Upper lobe of right lung (tissue), 1 donor: Measurements from ENCODE around the gene PPP6R3. TPM values are rescaled to one million over a fixed set of nuclear protein-coding genes. Genes with fewer than 3 reads are reported as not detected.

Experiments used
- ATAC-seq: fragments of 200-7000 bp; cut with Tn5 transposase; one replicate; pipeline ENCODE4 v1.9.1; 2020; ENCODE audit warnings: mild to moderate bottlenecking, moderate library complexity
- DNase-seq: peaks from one replicate; pipeline ENCODE4 v3.0.0-alpha.2; 2020
- H3K27ac ChIP-seq: fragments of 200-600 bp; one replicate; pipeline ENCODE4 v1.8.0; 2022
- H3K27me3 ChIP-seq: fragments of 200-600 bp; one replicate; pipeline ENCODE4 v1.8.0; 2022; ENCODE audit warnings: mild to moderate bottlenecking
- H3K36me3 ChIP-seq: fragments of 200-600 bp; one replicate; pipeline ENCODE4 v1.8.0; 2022
- H3K4me1 ChIP-seq: fragments of 200-600 bp; one replicate; pipeline ENCODE4 v1.8.0; 2022
- H3K4me3 ChIP-seq: fragments of 200-600 bp; one replicate; pipeline ENCODE4 v1.8.0; 2022; ENCODE audit warnings: mild to moderate bottlenecking
- H3K9me3 ChIP-seq: fragments of 200-600 bp; one replicate; pipeline ENCODE4 v1.8.0; 2022
- CTCF ChIP-seq: fragments of 200-600 bp; IDR thresholded peaks from one replicate; pipeline ENCODE4 v1.8.0; 2022; ENCODE audit warnings: antibody characterized with exemption
- intact Hi-C: fragments of 100-400 bp; cut with DNase I; formaldehyde crosslinking; loops from one replicate; pipeline ENCODE4 v1.11.0; 2022
- total RNA-seq: library from RNA; stranded (reverse); fragmentation: NEBNext Ultra II Directional; extraction: Animal tissue kit (Norgen Biotek cat#: 25700); gene quantifications from one replicate; pipeline ENCODE4 v1.2.1, GENCODE V29; 2021
- donor health status: DM: no; HTN: yes; CAD: no; lungs with severe emphysema.

PPP6R3 gene
- total RNA-seq, 1 donor from 2014 or later = 93.2 TPM

GRCh38 chr11:68525930-68526329 lies 65.4 kb downstream of the PPP6R3 start:
- H3K27me3 ChIP-seq = no peaks in the 10 kb centered on the region
- no peak overlapping the region for H3K4me3 ChIP-seq
- peaks cover 80% of the 10 kb centered on the region for H3K36me3 ChIP-seq
- no peak for DNase-seq
- intact Hi-C loops = no loop called here
- ATAC-seq = no peak
- peaks cover 17% of the 10 kb centered on the region for H3K4me1 ChIP-seq
- TF ChIP-seq CTCF = no peak
- no peak overlapping the region for H3K27ac ChIP-seq
- no peaks in the 10 kb centered on the region for H3K9me3 ChIP-seq

DNA sequence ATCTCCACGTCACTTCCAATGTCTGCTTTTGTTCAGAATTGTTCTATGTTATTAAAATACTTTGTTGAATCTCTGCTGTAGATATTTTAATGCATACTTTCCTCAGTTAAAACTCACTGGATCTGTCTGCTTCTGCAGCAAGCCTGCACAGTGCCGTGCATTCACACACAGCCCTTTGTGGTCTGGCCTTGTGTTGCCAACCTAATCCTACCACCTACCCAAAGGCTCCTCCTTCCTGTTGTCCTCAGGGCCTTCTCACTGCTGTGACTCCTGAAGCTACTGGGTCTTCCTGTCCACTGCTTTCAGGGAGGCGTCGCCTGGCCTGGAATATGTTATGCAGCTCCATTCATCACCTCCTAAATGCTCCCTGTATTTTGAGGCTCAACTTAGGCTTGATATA lies 67.0 kb downstream of the PPP6R3 start:
- no peak for DNase-seq
- no peak for TF ChIP-seq CTCF

DNA sequence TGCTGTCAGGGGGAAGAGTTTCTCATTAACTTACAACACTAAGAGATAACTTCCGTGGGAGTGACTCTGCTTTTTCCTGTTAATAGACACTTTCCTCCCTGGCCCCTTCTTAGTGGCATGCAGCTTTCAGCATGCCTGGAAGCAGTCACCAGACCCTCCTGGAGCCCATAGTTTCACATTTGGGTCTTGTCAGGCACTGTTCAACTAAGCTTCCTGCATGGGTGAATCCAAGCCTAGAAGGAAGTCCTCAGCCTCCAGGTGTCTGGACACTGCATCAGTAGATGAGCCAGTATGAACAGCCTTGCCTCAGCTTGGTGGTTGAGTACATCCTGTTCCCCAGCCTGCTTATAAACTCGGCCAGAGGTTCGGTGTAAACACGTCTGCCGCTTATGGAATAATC lies 68.1 kb downstream of the PPP6R3 start:
- intact Hi-C loops = no loop called here
- Histone ChIP-seq H3K9me3 (no peaks in the 10 kb centered on the region), H3K4me3 (no peak overlapping the region), H3K36me3 (peaks cover 56% of the 10 kb centered on the region), H3K27ac (peak overlapping the region; percentile 20), H3K27me3 (no peaks in the 10 kb centered on the region), H3K4me1 (peaks cover 21% of the 10 kb centered on the region)
- DNase-seq (no peak), ATAC-seq (peak; percentile 75)
- TF ChIP-seq CTCF = no peak

More for the DNA sequence above, 67.0 kb downstream of the PPP6R3 start:
- ATAC-seq = no peak
- H3K4me3 ChIP-seq = no peak overlapping the region
- H3K27me3 ChIP-seq = no peaks in the 10 kb centered on the region
- H3K36me3 ChIP-seq = peaks cover 64% of the 10 kb centered on the region
- no peak overlapping the region for H3K27ac ChIP-seq
- intact Hi-C loops = no loop called here
- no peaks in the 10 kb centered on the region for H3K9me3 ChIP-seq
- H3K4me1 ChIP-seq = peaks cover 21% of the 10 kb centered on the region

DNA sequence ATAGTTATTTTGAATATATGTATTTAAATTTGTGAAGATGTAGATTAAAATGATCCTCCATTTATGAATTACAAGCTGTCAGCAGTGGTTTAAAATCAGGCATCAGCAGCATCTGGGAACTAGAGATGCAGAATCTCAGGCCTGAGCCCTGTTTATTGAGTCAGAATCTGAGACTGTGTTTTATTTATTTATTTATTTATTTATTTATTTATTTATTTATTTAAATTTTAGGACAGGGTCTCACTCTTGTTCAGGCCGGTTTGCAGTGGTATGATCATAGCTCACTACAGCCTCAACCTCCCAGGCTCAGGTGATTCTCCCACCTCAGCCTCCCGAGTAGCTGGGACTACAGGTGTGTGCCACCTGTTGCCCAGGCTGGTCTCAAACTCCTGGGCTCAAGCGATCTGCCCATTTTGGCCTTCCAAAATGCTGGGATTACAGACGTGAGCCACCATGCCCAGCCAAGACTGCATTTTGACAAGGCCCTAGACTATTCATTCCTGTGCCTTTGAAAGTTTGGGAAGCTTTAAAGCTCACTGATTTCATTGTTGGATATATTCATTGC lies 70.7 kb downstream of the PPP6R3 start:
- Histone ChIP-seq H3K36me3 (peaks cover 33% of the 10 kb centered on the region), H3K27me3 (no peaks in the 10 kb centered on the region), H3K9me3 (no peaks in the 10 kb centered on the region), H3K4me3 (no peak overlapping the region), H3K4me1 (peaks cover 18% of the 10 kb centered on the region), H3K27ac (no peak overlapping the region)
- no peak for ATAC-seq
- no peak for DNase-seq
- no peak for TF ChIP-seq CTCF
- intact Hi-C loops = no loop called here

GRCh38 chr11:68532727-68533369 lies 72.3 kb downstream of the PPP6R3 start:
- no peaks in the 10 kb centered on the region for H3K9me3 ChIP-seq
- peaks cover 21% of the 10 kb centered on the region for H3K4me1 ChIP-seq
- ATAC-seq = no peak
- no peak for DNase-seq
- intact Hi-C loops = no loop called here
- H3K36me3 ChIP-seq = peaks cover 20% of the 10 kb centered on the region
- TF ChIP-seq CTCF = no peak
- no peaks in the 10 kb centered on the region for H3K27me3 ChIP-seq
- H3K27ac ChIP-seq = no peak overlapping the region
- H3K4me3 ChIP-seq = no peak overlapping the region
